HG02884 (cell line): Measurements from ENCODE around the gene SHISA9.
"Not testable (repeated sequence)": the region's sequence is repeated elsewhere in the genome, so short reads cannot be mapped to it uniquely, and the experiment has no call there.

Experiments used
- ATAC-seq: cut with Tn5 transposase; IDR thresholded peaks from one replicate; pipeline ENCODE4 v1.9.1; 2021; ENCODE audit warnings: mild to moderate bottlenecking, moderate library complexity; ENCODE audit not compliant: unreplicated experiment

The SHISA9 gene

GRCh38 chr16:12899529-12900143, 1.8 kb upstream of the SHISA9 start:
- ATAC-seq: no peak

GRCh38 chr16:12900156-12900555, 1.2 kb upstream of the SHISA9 start:
- no peak for ATAC-seq

GRCh38 chr16:12900599-12901203, 697 bp upstream of the SHISA9 start:
- no peak for ATAC-seq

- no peak for ATAC-seq
These were observed 198 bp upstream of the SHISA9 start for GRCh38 chr16:12901204-12901596.

- ATAC-seq: no peak
These were observed 1.3 kb downstream of the SHISA9 start for GRCh38 chr16:12902511-12903372.

GRCh38 chr16:12903407-12904328, 2.3 kb downstream of the SHISA9 start:
- ATAC-seq: no peak

GRCh38 chr16:12904329-12904671, 2.9 kb downstream of the SHISA9 start:
- ATAC-seq: no peak

- ATAC-seq: no peak
These were observed 4.9 kb downstream of the SHISA9 start for GRCh38 chr16:12906271-12906670.

GRCh38 chr16:12906765-12907516, 5.5 kb downstream of the SHISA9 start:
- ATAC-seq: no peak

- ATAC-seq: no peak
These were observed 6.4 kb downstream of the SHISA9 start for GRCh38 chr16:12907670-12908233.

GRCh38 chr16:12917246-12917645, 15.8 kb downstream of the SHISA9 start:
- no peak for ATAC-seq

- no peak for ATAC-seq
These were observed 16.3 kb downstream of the SHISA9 start for GRCh38 chr16:12917653-12918052.

- ATAC-seq: no peak
These were observed 19.3 kb downstream of the SHISA9 start for GRCh38 chr16:12920739-12921138.

GRCh38 chr16:12923640-12924039, 22.2 kb downstream of the SHISA9 start:
- not testable (repeated sequence) for ATAC-seq

- ATAC-seq: no peak
These were observed 23.8 kb downstream of the SHISA9 start for GRCh38 chr16:12925026-12925800.

GRCh38 chr16:12927591-12927990, 26.2 kb downstream of the SHISA9 start:
- no peak for ATAC-seq

- no peak for ATAC-seq
These were observed 29.5 kb downstream of the SHISA9 start for GRCh38 chr16:12930881-12931280.

- no peak for ATAC-seq
These were observed 35.0 kb downstream of the SHISA9 start for GRCh38 chr16:12936391-12936790.

GRCh38 chr16:12941896-12942295, 40.5 kb downstream of the SHISA9 start:
- ATAC-seq: no peak
